Esophagus squamous epithelium (tissue), 5 donors: ENCODE data around the gene BCL2A1. TPM values are rescaled to one million over a fixed set of nuclear protein-coding genes. Genes with fewer than 3 reads are reported as not detected.
"Not testable (repeated sequence)": the region's sequence is repeated elsewhere in the genome, so short reads cannot be mapped to it uniquely, and the experiment has no call there.

Experiments used
- DNase-seq: peaks from one replicate; lab custom pipeline; 2025; lab: John Stamatoyannopoulos, UW
- H3K27ac ChIP-seq, 4 donors: fragments of 200-600 bp; sonication (generic); one replicate each; pipeline ENCODE4 v1.5.1; 2016 to 2019; ENCODE audit warnings: mild to moderate bottlenecking in 1 of 4
- H3K27me3 ChIP-seq, 4 donors: fragments of 200-600 bp; sonication (generic); 1 replicate in 3 of 4; 2 replicates in 1 of 4; pipeline versions ENCODE4 v1.5.1 to v1.6.0; 2017 to 2021; ENCODE audit warnings: antibody characterized with exemption in 1 of 4
- H3K36me3 ChIP-seq, 3 donors: fragments of 200-600 bp; sonication (generic); one replicate each; pipeline ENCODE4 v1.5.1; 2016 to 2019
- H3K4me1 ChIP-seq, 3 donors: fragments of 200-600 bp; sonication (generic); one replicate each; pipeline ENCODE4 v1.5.1; 2017 to 2019
- H3K4me3 ChIP-seq, 4 donors: fragments of 200-600 bp; sonication (generic); 1 replicate in 3 of 4; 2 replicates in 1 of 4; pipeline ENCODE4 v1.5.1; 2016 to 2019; ENCODE audit warnings: mild to moderate bottlenecking in 2 of 4, moderate library complexity in 1 of 4
- H3K9me3 ChIP-seq, 3 donors: fragments of 200-600 bp; sonication (generic); one replicate each; pipeline ENCODE4 v1.5.1; 2016 to 2019
- POLR2A ChIP-seq, 4 donors: fragments of 450-650 bp; IDR thresholded peaks; one replicate each; pipeline ENCODE4 v1.6.1; 2017; ENCODE audit warnings: antibody characterized with exemption in 4 of 4, mild to moderate bottlenecking in 4 of 4, moderate library complexity in 3 of 4
- WGBS, 2 donors: methylation state at CpG; one replicate each; pipeline ENCODE4 v1.1.5; 2018; 5-methylcytosine and 5-hydroxymethylcytosine counted together
- intact Hi-C: fragments of 100-400 bp; cut with DNase I; formaldehyde crosslinking; loops from one replicate; pipeline ENCODE4 v1.15.0; 2022
- total RNA-seq, 4 donors: library from RNA; depleted of rRNA; stranded (reverse); fragments of >200 nt; gene quantifications; one replicate each; pipeline ENCODE4 v1.1.0, GENCODE V29; 2016
- TF ChIP-seq, protein P1 (sequence below), 6 experiments: fragments of 450-650 bp in 4 of 6; fragments of 200-600 bp in 2 of 6; sonication (generic) in 2 of 6; IDR thresholded peaks; one replicate each; pipeline ENCODE4 v1.5.1; 2016 to 2019; ENCODE audit warnings: antibody characterized with exemption in 6 of 6, mild to moderate bottlenecking in 4 of 6, moderate library complexity in 4 of 6
- donor health status: DM: yes; HTN: yes; CAD: no.

Gene BCL2A1
- total RNA-seq, 4 donors from 2014 or later: 0.45 to 2.7 (median 1.2) TPM; not detected in 1

- WGBS, 2 donors: 45 to 47% methylated on average over 4 of the region's 4 CpGs
- intact Hi-C loops: no loop called here
- Histone ChIP-seq H3K36me3 (no peaks in the 10 kb centered on the region), H3K4me1 (peaks cover 0 to 3% (median 0%) of the 10 kb centered on the region in 3 donors), H3K27ac (no peak overlapping the region), H3K4me3 (no peak overlapping the region), H3K9me3 (no peaks in the 10 kb centered on the region), H3K27me3 (no peaks in the 10 kb centered on the region)
- no peak for TF ChIP-seq POLR2A (IDR thresholded peaks at IDR 0.05)
- TF ChIP-seq, protein P1, sequence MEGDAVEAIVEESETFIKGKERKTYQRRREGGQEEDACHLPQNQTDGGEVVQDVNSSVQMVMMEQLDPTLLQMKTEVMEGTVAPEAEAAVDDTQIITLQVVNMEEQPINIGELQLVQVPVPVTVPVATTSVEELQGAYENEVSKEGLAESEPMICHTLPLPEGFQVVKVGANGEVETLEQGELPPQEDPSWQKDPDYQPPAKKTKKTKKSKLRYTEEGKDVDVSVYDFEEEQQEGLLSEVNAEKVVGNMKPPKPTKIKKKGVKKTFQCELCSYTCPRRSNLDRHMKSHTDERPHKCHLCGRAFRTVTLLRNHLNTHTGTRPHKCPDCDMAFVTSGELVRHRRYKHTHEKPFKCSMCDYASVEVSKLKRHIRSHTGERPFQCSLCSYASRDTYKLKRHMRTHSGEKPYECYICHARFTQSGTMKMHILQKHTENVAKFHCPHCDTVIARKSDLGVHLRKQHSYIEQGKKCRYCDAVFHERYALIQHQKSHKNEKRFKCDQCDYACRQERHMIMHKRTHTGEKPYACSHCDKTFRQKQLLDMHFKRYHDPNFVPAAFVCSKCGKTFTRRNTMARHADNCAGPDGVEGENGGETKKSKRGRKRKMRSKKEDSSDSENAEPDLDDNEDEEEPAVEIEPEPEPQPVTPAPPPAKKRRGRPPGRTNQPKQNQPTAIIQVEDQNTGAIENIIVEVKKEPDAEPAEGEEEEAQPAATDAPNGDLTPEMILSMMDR (IDR thresholded peaks at IDR 0.05): no peak
- DNase-seq: no peak
Measured at GRCh38 chr15:79965846-79966630, 5.0 kb downstream of the BCL2A1 start.

DNA sequence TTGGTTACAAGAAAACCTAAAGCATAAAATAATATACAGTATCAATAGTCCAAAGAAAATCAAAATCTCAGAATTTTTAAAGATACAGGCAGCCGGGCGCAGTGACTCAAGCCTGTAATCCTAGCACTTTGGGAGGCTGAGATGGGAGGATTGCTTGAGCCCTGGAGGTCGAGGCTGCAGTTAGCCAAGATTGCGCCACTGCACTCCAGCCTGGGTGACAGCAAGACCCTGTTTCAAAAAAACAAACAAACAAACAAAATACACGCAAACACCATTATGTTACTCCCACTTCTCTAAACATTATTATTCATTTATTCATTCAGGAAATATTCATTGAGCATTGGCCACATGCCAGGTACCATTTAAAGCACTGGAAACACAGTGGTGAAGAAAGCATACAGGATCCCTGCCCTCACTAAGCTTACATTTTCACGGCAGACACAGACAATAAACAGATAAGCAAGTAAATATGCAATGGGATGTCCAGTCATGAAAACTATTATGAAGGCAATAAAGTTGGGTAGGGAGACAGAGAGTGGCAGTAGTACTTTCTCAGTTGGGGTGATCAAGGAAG, 6.7 kb downstream of the BCL2A1 start:
- no peak for DNase-seq
- H3K9me3 ChIP-seq: no peaks in the 10 kb centered on the region
- TF ChIP-seq, protein P1 (IDR thresholded peaks at IDR 0.05): no peak
- TF ChIP-seq POLR2A (IDR thresholded peaks at IDR 0.05): no peak
- H3K36me3 ChIP-seq: no peaks in the 10 kb centered on the region
- WGBS, 2 donors: 83% methylated on average over 6 of the region's 6 CpGs
- no peaks in the 10 kb centered on the region for H3K4me1 ChIP-seq
- no peak overlapping the region for H3K4me3 ChIP-seq
- no peaks in the 10 kb centered on the region for H3K27me3 ChIP-seq
- intact Hi-C loops: no loop called here
- H3K27ac ChIP-seq: no peak overlapping the region

GRCh38 chr15:79962921-79963320, 8.1 kb downstream of the BCL2A1 start:
- H3K4me1 ChIP-seq, DNase-seq, H3K36me3 ChIP-seq, H3K9me3 ChIP-seq, H3K27ac ChIP-seq, H3K4me3 ChIP-seq, H3K27me3 ChIP-seq, intact Hi-C loops: not testable (repeated sequence)
- 90 to 93% methylated on average over 7 to 11 of the region's 11 CpGs for WGBS, 2 donors

- Histone ChIP-seq H3K9me3 (no peaks in the 10 kb centered on the region), H3K4me1 (no peaks in the 10 kb centered on the region), H3K36me3 (no peaks in the 10 kb centered on the region), H3K27me3 (no peaks in the 10 kb centered on the region), H3K27ac (no peak overlapping the region), H3K4me3 (no peak overlapping the region)
- no peak for DNase-seq
- TF ChIP-seq POLR2A (IDR thresholded peaks at IDR 0.05): no peak
- intact Hi-C loops: no loop called here
- 71 to 84% methylated on average over 6 of the region's 6 CpGs for WGBS, 2 donors
Measured at GRCh38 chr15:79962178-79962577, 8.8 kb downstream of the BCL2A1 start.

- Histone ChIP-seq H3K4me3 (no peak overlapping the region), H3K36me3 (no peaks in the 10 kb centered on the region), H3K27me3 (no peaks in the 10 kb centered on the region), H3K27ac (no peak overlapping the region), H3K4me1 (no peaks in the 10 kb centered on the region), H3K9me3 (no peaks in the 10 kb centered on the region)
- intact Hi-C loops: no loop called here
- WGBS, 2 donors: 66 to 75% methylated on average over 10 of the region's 10 CpGs
- TF ChIP-seq, protein P1 (IDR thresholded peaks at IDR 0.05): no peak
- TF ChIP-seq POLR2A (IDR thresholded peaks at IDR 0.05): no peak
- no peak for DNase-seq
Measured at GRCh38 chr15:79960502-79961212, 10.3 kb downstream of the BCL2A1 start.

DNA sequence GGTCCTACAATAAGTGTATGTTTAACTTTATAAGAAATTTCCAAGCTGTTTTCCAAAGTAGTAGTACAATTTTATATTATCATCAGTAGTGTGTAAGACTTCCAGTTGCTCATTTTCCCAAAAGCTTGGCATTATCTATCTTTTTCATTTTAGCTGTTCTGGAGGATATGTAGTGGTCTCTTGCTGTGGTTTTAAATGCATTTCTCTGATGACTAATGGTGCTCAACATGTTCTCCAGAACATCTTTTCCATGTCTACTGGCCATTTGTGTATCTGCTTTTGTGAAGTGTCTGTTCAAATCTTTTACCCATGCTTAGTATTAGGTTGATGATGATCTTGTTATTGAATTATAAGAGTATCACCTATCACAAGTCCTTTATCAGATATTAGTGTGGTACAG, 13.3 kb downstream of the BCL2A1 start:
- no peaks in the 10 kb centered on the region for H3K27me3 ChIP-seq
- H3K9me3 ChIP-seq: no peaks in the 10 kb centered on the region
- intact Hi-C loops: no loop called here
- no peak overlapping the region for H3K4me3 ChIP-seq
- no peak overlapping the region for H3K27ac ChIP-seq
- no peak for DNase-seq
- no peaks in the 10 kb centered on the region for H3K36me3 ChIP-seq
- TF ChIP-seq POLR2A (IDR thresholded peaks at IDR 0.05): no peak
- TF ChIP-seq, protein P1 (IDR thresholded peaks at IDR 0.05): no peak
- H3K4me1 ChIP-seq: no peaks in the 10 kb centered on the region
